ENCODE data around the gene XKR3.

The XKR3 gene

GRCh38 chr22:16819249-16819648 lies 6.0 kb downstream of the XKR3 start:
- Histone ChIP-seq H2BK5ac (ENCODE audit: low read depth, low read length, poor library complexity, severe bottlenecking) (no peak overlapping the region), H3K9me3 (ENCODE audit: control insufficient read depth, low read length) (peaks cover 2% of the 10 kb centered on the region), H3K4me3 (ENCODE audit: insufficient read depth in 1 of 2, low read depth in 1 of 2, low read length in 2 of 2) (no peak overlapping the region), H3K27ac (ENCODE audit: low read length, poor library complexity, severe bottlenecking) (no peak overlapping the region), H3K4ac (ENCODE audit: low read depth in 1 of 2, low read length in 2 of 2) (no peak overlapping the region), H3K14ac (ENCODE audit: low read length in 2 of 2) (no peak overlapping the region), H3K79me1 (replicated peaks; ENCODE audit: low read length, poor library complexity, severe bottlenecking) (no peaks in the 10 kb centered on the region), H2BK120ac (ENCODE audit: low read depth, low read length) (no peak overlapping the region), H2AFZ (ENCODE audit: low read depth, low read length) (no peak overlapping the region), H4K91ac (ENCODE audit: low read length) (no peak overlapping the region), H3K9ac (ENCODE audit: low read length) (no peak overlapping the region), H4K8ac (ENCODE audit: low read length) (no peak overlapping the region), H2BK15ac (ENCODE audit: low read depth, poor library complexity, severe bottlenecking) (no peak overlapping the region), H2AK5ac (ENCODE audit: low read length, severe bottlenecking) (no peak overlapping the region), H3K27me3 (ENCODE audit: control insufficient read depth in 1 of 2, insufficient read depth in 1 of 2, low read length in 2 of 2) (no peaks in the 10 kb centered on the region), H3K4me1 (ENCODE audit: control insufficient read depth, insufficient read depth, low read depth, low read length) (no peaks in the 10 kb centered on the region), H3K18ac (ENCODE audit: low read depth in 1 of 2, low read length in 2 of 2) (no peak overlapping the region), H3K36me3 (ENCODE audit: control insufficient read depth in 1 of 2, insufficient read depth in 2 of 2, low read depth in 1 of 2, low read length in 2 of 2) (no peaks in the 10 kb centered on the region), H2BK12ac (ENCODE audit: low read length in 2 of 2) (no peak overlapping the region), H3K23ac (ENCODE audit: low read length in 2 of 2) (no peak overlapping the region), H3K4me2 (ENCODE audit: low read length, poor library complexity, severe bottlenecking) (no peak overlapping the region)
- DNase-seq: no peak

- H3K4me1 ChIP-seq (ENCODE audit: control insufficient read depth, insufficient read depth, low read depth, low read length): no peaks in the 10 kb centered on the region
- H4K8ac ChIP-seq (ENCODE audit: low read length): no peak overlapping the region
- no peak overlapping the region for H3K23ac ChIP-seq (ENCODE audit: low read length in 2 of 2)
- H3K27me3 ChIP-seq (ENCODE audit: control insufficient read depth in 1 of 2, insufficient read depth in 1 of 2, low read length in 2 of 2): no peaks in the 10 kb centered on the region
- no peak overlapping the region for H3K4me3 ChIP-seq (ENCODE audit: insufficient read depth in 1 of 2, low read depth in 1 of 2, low read length in 2 of 2)
- H2BK120ac ChIP-seq (ENCODE audit: low read depth, low read length): no peak overlapping the region
- H3K9ac ChIP-seq (ENCODE audit: low read length): no peak overlapping the region
- no peaks in the 10 kb centered on the region for H3K36me3 ChIP-seq (ENCODE audit: control insufficient read depth in 1 of 2, insufficient read depth in 2 of 2, low read depth in 1 of 2, low read length in 2 of 2)
- H3K18ac ChIP-seq (ENCODE audit: low read depth in 1 of 2, low read length in 2 of 2): no peak overlapping the region
- H3K79me1 ChIP-seq (replicated peaks; ENCODE audit: low read length, poor library complexity, severe bottlenecking): no peaks in the 10 kb centered on the region
- no peak overlapping the region for H3K4ac ChIP-seq (ENCODE audit: low read depth in 1 of 2, low read length in 2 of 2)
- WGBS: 36% methylated on average over 2 of the region's 2 CpGs
- peaks cover 2% of the 10 kb centered on the region for H3K9me3 ChIP-seq (ENCODE audit: control insufficient read depth, low read length)
- H2BK15ac ChIP-seq (ENCODE audit: low read depth, poor library complexity, severe bottlenecking): no peak overlapping the region
- H2BK12ac ChIP-seq (ENCODE audit: low read length in 2 of 2): no peak overlapping the region
- H3K4me2 ChIP-seq (ENCODE audit: low read length, poor library complexity, severe bottlenecking): no peak overlapping the region
- H3K14ac ChIP-seq (ENCODE audit: low read length in 2 of 2): no peak overlapping the region
- no peak for DNase-seq
- H2BK5ac ChIP-seq (ENCODE audit: low read depth, low read length, poor library complexity, severe bottlenecking): no peak overlapping the region
- H4K91ac ChIP-seq (ENCODE audit: low read length): no peak overlapping the region
- no peak overlapping the region for H2AFZ ChIP-seq (ENCODE audit: low read depth, low read length)
- no peak overlapping the region for H2AK5ac ChIP-seq (ENCODE audit: low read length, severe bottlenecking)
- no peak overlapping the region for H3K27ac ChIP-seq (ENCODE audit: low read length, poor library complexity, severe bottlenecking)
Measured at GRCh38 chr22:16818538-16818937, 6.7 kb downstream of the XKR3 start.

- Histone ChIP-seq H2BK5ac (ENCODE audit: low read depth, low read length, poor library complexity, severe bottlenecking) (no peak overlapping the region), H3K18ac (ENCODE audit: low read depth in 1 of 2, low read length in 2 of 2) (no peak overlapping the region), H3K9ac (ENCODE audit: low read length) (no peak overlapping the region), H2AK5ac (ENCODE audit: low read length, severe bottlenecking) (no peak overlapping the region), H4K91ac (ENCODE audit: low read length) (no peak overlapping the region), H2BK120ac (ENCODE audit: low read depth, low read length) (no peak overlapping the region), H3K4me2 (ENCODE audit: low read length, poor library complexity, severe bottlenecking) (no peak overlapping the region), H3K23ac (ENCODE audit: low read length in 2 of 2) (no peak overlapping the region), H3K9me3 (ENCODE audit: control insufficient read depth, low read length) (peaks cover 2% of the 10 kb centered on the region), H2AFZ (ENCODE audit: low read depth, low read length) (no peak overlapping the region), H3K27ac (ENCODE audit: low read length, poor library complexity, severe bottlenecking) (no peak overlapping the region), H3K4ac (ENCODE audit: low read depth in 1 of 2, low read length in 2 of 2) (no peak overlapping the region), H3K4me3 (ENCODE audit: insufficient read depth in 1 of 2, low read depth in 1 of 2, low read length in 2 of 2) (no peak overlapping the region), H3K79me1 (replicated peaks; ENCODE audit: low read length, poor library complexity, severe bottlenecking) (no peaks in the 10 kb centered on the region), H3K36me3 (ENCODE audit: control insufficient read depth in 1 of 2, insufficient read depth in 2 of 2, low read depth in 1 of 2, low read length in 2 of 2) (no peaks in the 10 kb centered on the region), H3K14ac (ENCODE audit: low read length in 2 of 2) (no peak overlapping the region), H2BK15ac (ENCODE audit: low read depth, poor library complexity, severe bottlenecking) (no peak overlapping the region), H4K8ac (ENCODE audit: low read length) (no peak overlapping the region), H2BK12ac (ENCODE audit: low read length in 2 of 2) (no peak overlapping the region), H3K4me1 (ENCODE audit: control insufficient read depth, insufficient read depth, low read depth, low read length) (no peaks in the 10 kb centered on the region), H3K27me3 (ENCODE audit: control insufficient read depth in 1 of 2, insufficient read depth in 1 of 2, low read length in 2 of 2) (no peaks in the 10 kb centered on the region)
- no CpG with 5 or more reads among the region's 1 CpG for WGBS
- DNase-seq: no peak
Measured at GRCh38 chr22:16815073-16815472, 10.1 kb downstream of the XKR3 start.

GRCh38 chr22:16810188-16810802 lies 14.9 kb downstream of the XKR3 start:
- no peak overlapping the region for H2AK5ac ChIP-seq (ENCODE audit: low read length, severe bottlenecking)
- H3K36me3 ChIP-seq (ENCODE audit: control insufficient read depth in 1 of 2, insufficient read depth in 2 of 2, low read depth in 1 of 2, low read length in 2 of 2): no peaks in the 10 kb centered on the region
- H3K9ac ChIP-seq (ENCODE audit: low read length): no peak overlapping the region

More at GRCh38 chr22:16810188-16810802, 14.9 kb downstream of the XKR3 start:
- 56% methylated on average over 2 of the region's 4 CpGs for WGBS
- Histone ChIP-seq H2BK120ac (ENCODE audit: low read depth, low read length) (no peak overlapping the region), H3K4ac (ENCODE audit: low read depth in 1 of 2, low read length in 2 of 2) (no peak overlapping the region), H3K4me2 (ENCODE audit: low read length, poor library complexity, severe bottlenecking) (no peak overlapping the region), H3K4me3 (ENCODE audit: insufficient read depth in 1 of 2, low read depth in 1 of 2, low read length in 2 of 2) (no peak overlapping the region), H2BK15ac (ENCODE audit: low read depth, poor library complexity, severe bottlenecking) (no peak overlapping the region), H3K9me3 (ENCODE audit: control insufficient read depth, low read length) (peaks cover 2% of the 10 kb centered on the region), H3K18ac (ENCODE audit: low read depth in 1 of 2, low read length in 2 of 2) (no peak overlapping the region), H3K14ac (ENCODE audit: low read length in 2 of 2) (no peak overlapping the region), H3K27ac (ENCODE audit: low read length, poor library complexity, severe bottlenecking) (no peak overlapping the region), H4K8ac (ENCODE audit: low read length) (no peak overlapping the region), H3K79me1 (replicated peaks; ENCODE audit: low read length, poor library complexity, severe bottlenecking) (no peaks in the 10 kb centered on the region), H2BK5ac (ENCODE audit: low read depth, low read length, poor library complexity, severe bottlenecking) (no peak overlapping the region), H3K23ac (ENCODE audit: low read length in 2 of 2) (no peak overlapping the region), H4K91ac (ENCODE audit: low read length) (no peak overlapping the region), H3K4me1 (ENCODE audit: control insufficient read depth, insufficient read depth, low read depth, low read length) (no peaks in the 10 kb centered on the region), H3K27me3 (ENCODE audit: control insufficient read depth in 1 of 2, insufficient read depth in 1 of 2, low read length in 2 of 2) (no peaks in the 10 kb centered on the region), H2AFZ (ENCODE audit: low read depth, low read length) (no peak overlapping the region), H2BK12ac (ENCODE audit: low read length in 2 of 2) (no peak overlapping the region)
- DNase-seq: no peak
